Endothelial cell of umbilical vein (primary cell): ENCODE measurements around the gene KCNAB2.

Experiments
- CTCF ChIP-seq, 2 donors: IDR thresholded peaks; 1 replicate in 1 of 2; 2 replicates in 1 of 2; pipeline ENCODE4 v1.5.1; 2011; ENCODE audit warnings: low read length in 2 of 2, mild to moderate bottlenecking in 2 of 2, moderate library complexity in 2 of 2, control low read depth in 1 of 2, inconsistent platforms in 1 of 2, low read depth in 1 of 2; ENCODE audit not compliant: insufficient read depth in 1 of 2; ENCODE audit errors: extremely low read depth in 1 of 2
- FOS ChIP-seq: IDR thresholded peaks from 2 replicates; pipeline ENCODE4 v1.6.1; 2011; ENCODE audit warnings: mild to moderate bottlenecking, low read length, moderate library complexity, borderline replicate concordance; ENCODE audit not compliant: insufficient read depth
- POLR2A ChIP-seq: IDR thresholded peaks from 2 replicates; pipeline ENCODE4 v1.6.1; 2012; ENCODE audit warnings: low read depth, mild to moderate bottlenecking, control low read depth, low read length

GRCh38 chr1:6107409-6108356 lies 62.0 kb downstream of the KCNAB2 start:
- no peak for TF ChIP-seq CTCF (IDR thresholded peaks at IDR 0.05; ENCODE audit: extremely low read depth in 1 of 2, insufficient read depth in 1 of 2, low read depth in 1 of 2, low read length in 2 of 2)
- TF ChIP-seq POLR2A, result no peak
- no peak for TF ChIP-seq FOS
